ENCODE results near the gene SLC22A3.

- TF ChIP-seq CTCF (IDR thresholded peaks at IDR 0.05) = no peak
- no peak for TF ChIP-seq POLR2A (IDR thresholded peaks at IDR 0.05)
Measured at GRCh38 chr6:160312900-160313299, 35.3 kb upstream of the SLC22A3 start.
